Measurements from ENCODE around the gene LRRK1.

- TF ChIP-seq REST (IDR thresholded peaks at IDR 0.05) (no peak), RAD21 (conservative IDR thresholded peaks at IDR 0.05 in 1 of 2, IDR thresholded peaks at IDR 0.05 in 1 of 2) (no peak), POLR2AphosphoS2 (conservative IDR thresholded peaks at IDR 0.05; ENCODE audit: low read length) (no peak), POLR2A (IDR thresholded peaks at IDR 0.05; ENCODE audit: low read length) (no peak), CTCF (IDR thresholded peaks at IDR 0.05) (no peak), ZFP36 (IDR thresholded peaks at IDR 0.05; ENCODE audit: borderline replicate concordance, partially characterized antibody) (no peak), TP53 (CRISPR knock-in tag; IDR thresholded peaks at IDR 0.05) (no peak), MAX (IDR thresholded peaks at IDR 0.05) (no peak)
Observed at GRCh38 chr15:100881573-100882336, 37.4 kb upstream of the LRRK1 start.

All from A549 (cell line).